Measurements from ENCODE around the gene PLXNA1. TPM values are rescaled to one million over a fixed set of nuclear protein-coding genes. Genes with fewer than 3 reads are reported as not detected.

The PLXNA1 gene
- total RNA-seq, 3 donors from 2014 or later = 21.3 to 32.2 (median 25.9) TPM

DNA sequence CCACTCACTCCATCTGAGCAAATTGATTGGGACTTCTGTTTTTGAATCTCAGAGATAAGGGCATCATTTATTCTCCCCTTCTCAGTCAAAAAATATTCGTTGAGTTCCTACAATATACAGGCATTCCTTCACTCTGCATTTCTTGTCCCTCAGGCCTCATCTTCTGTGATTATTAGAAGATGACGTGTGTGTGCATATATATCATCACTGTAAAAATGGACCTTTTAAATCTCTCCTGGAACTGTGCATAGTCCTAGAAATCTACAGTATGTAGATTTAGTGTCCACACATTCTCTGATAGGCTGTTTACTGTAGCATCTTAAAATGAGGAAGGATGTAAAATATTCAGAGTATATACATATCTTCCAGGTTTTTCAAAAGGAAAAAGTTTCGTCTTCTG lies 43.2 kb upstream of the PLXNA1 start:
- no peak overlapping the region for H3K4me3 ChIP-seq
- H3K9me3 ChIP-seq = no peaks in the 10 kb centered on the region
- H3K27me3 ChIP-seq = no peaks in the 10 kb centered on the region
- DNase-seq (ENCODE audit: low spot score in 2 of 2) = no peak
- TF ChIP-seq, protein P1, sequence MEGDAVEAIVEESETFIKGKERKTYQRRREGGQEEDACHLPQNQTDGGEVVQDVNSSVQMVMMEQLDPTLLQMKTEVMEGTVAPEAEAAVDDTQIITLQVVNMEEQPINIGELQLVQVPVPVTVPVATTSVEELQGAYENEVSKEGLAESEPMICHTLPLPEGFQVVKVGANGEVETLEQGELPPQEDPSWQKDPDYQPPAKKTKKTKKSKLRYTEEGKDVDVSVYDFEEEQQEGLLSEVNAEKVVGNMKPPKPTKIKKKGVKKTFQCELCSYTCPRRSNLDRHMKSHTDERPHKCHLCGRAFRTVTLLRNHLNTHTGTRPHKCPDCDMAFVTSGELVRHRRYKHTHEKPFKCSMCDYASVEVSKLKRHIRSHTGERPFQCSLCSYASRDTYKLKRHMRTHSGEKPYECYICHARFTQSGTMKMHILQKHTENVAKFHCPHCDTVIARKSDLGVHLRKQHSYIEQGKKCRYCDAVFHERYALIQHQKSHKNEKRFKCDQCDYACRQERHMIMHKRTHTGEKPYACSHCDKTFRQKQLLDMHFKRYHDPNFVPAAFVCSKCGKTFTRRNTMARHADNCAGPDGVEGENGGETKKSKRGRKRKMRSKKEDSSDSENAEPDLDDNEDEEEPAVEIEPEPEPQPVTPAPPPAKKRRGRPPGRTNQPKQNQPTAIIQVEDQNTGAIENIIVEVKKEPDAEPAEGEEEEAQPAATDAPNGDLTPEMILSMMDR (IDR thresholded peaks at IDR 0.05) = no peak
- TF ChIP-seq POLR2A (IDR thresholded peaks at IDR 0.05) = no peak
- TF ChIP-seq POLR2AphosphoS5 (IDR thresholded peaks at IDR 0.05) = no peak
- no peak overlapping the region for H3K27ac ChIP-seq
- intact Hi-C loops (cut with DNase I; ENCODE audit: low total_unique reads) = no loop called here
- H3K4me1 ChIP-seq = no peaks in the 10 kb centered on the region
- H3K36me3 ChIP-seq = no peaks in the 10 kb centered on the region

DNA sequence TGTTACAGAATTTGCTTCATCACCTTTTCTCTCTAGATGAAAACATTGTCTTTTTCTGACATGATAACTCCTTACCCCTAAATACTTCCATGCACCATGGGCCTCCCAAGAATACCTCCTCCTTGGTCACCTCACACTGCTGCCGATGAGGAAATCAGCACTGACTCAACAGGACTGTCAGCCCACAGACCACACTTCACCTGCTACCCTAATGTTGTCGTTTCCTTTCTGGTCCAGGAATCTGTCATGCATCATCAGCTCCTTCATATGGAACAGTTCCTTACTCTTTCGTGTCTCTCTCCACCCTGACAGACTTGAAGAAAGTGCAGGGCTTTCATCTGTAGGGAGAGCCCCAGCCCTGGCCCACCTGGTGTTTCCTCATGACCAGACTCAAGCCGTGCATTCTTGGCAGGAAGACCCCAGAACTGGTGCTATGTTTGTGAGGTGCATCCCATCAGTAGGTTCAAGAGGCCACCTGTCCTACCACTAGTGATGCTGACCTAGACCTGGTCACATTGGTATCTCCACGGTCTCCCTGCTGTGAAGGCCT lies 41.1 kb upstream of the PLXNA1 start:
- Histone ChIP-seq H3K27me3 (no peaks in the 10 kb centered on the region), H3K9me3 (no peaks in the 10 kb centered on the region), H3K27ac (no peak overlapping the region), H3K4me3 (no peak overlapping the region), H3K36me3 (no peaks in the 10 kb centered on the region), H3K4me1 (no peaks in the 10 kb centered on the region)
- intact Hi-C loops (cut with DNase I; ENCODE audit: low total_unique reads) = no loop called here
- DNase-seq (ENCODE audit: low spot score in 2 of 2) = no peak
- TF ChIP-seq POLR2AphosphoS5 (IDR thresholded peaks at IDR 0.05) (no peak), POLR2A (IDR thresholded peaks at IDR 0.05) (no peak)
- TF ChIP-seq, protein P1 (IDR thresholded peaks at IDR 0.05) = no peak

DNA sequence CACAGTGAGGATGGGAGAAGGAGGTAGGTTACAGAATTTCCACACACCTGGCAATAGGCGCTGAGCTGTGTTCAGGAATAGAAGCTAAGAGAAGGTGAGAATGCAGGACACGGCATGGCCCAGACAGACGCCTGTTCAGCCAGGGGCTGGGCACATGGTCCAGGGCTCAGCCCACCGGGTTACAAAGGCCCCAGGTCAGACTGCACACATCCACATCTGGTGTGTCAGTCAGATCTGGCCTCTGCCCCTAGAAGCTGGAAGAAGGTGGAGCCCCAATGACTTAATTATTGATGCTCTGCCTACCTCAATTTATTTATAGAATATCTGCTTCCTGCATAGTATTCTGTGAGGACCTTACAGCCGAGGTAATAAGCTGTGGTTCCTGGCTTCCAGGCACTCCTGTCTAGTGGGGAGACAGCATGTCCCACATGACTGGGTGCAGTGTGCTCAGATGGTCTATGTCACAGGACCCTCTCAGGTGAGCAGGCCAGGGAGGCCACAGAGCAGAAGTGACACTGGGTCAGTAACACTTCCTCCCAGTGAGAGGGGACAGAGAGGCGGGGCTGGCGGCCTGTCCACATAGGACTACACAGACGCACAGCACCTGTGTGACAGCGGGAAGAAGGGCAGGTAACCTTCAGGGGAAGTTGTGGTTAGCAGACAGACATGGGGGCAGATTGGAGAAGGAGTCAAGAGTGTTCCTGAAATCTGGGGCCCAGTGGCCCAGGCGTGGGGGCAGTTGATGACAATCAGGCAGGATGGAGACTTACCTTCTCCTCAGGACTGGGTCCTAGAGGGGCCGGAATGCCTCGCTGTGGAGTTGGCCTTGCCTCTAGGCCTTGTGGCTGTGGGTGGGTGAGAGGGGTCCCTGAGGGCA lies 38.6 kb upstream of the PLXNA1 start:
- intact Hi-C loops (cut with DNase I; ENCODE audit: low total_unique reads) = no loop called here
- Histone ChIP-seq H3K27me3 (no peaks in the 10 kb centered on the region), H3K4me3 (no peak overlapping the region), H3K9me3 (no peaks in the 10 kb centered on the region), H3K4me1 (no peaks in the 10 kb centered on the region), H3K27ac (no peak overlapping the region), H3K36me3 (no peaks in the 10 kb centered on the region)
- no peak for DNase-seq (ENCODE audit: low spot score in 2 of 2)
- no peak for TF ChIP-seq POLR2A (IDR thresholded peaks at IDR 0.05)
- no peak for TF ChIP-seq POLR2AphosphoS5 (IDR thresholded peaks at IDR 0.05)
- TF ChIP-seq, protein P1 (IDR thresholded peaks at IDR 0.05) = no peak

- Histone ChIP-seq H3K4me1 (no peaks in the 10 kb centered on the region), H3K27me3 (no peaks in the 10 kb centered on the region), H3K9me3 (no peaks in the 10 kb centered on the region), H3K4me3 (no peak overlapping the region), H3K27ac (no peak overlapping the region), H3K36me3 (no peaks in the 10 kb centered on the region)
- TF ChIP-seq, protein P1 (IDR thresholded peaks at IDR 0.05) = no peak
- TF ChIP-seq POLR2AphosphoS5 (IDR thresholded peaks at IDR 0.05) (no peak), POLR2A (IDR thresholded peaks at IDR 0.05) (no peak)
- intact Hi-C loops (cut with DNase I; ENCODE audit: low total_unique reads) = no loop called here
- no peak for DNase-seq (ENCODE audit: low spot score in 2 of 2)
Observed at GRCh38 chr3:126945171-126945721, 37.7 kb upstream of the PLXNA1 start.

DNA sequence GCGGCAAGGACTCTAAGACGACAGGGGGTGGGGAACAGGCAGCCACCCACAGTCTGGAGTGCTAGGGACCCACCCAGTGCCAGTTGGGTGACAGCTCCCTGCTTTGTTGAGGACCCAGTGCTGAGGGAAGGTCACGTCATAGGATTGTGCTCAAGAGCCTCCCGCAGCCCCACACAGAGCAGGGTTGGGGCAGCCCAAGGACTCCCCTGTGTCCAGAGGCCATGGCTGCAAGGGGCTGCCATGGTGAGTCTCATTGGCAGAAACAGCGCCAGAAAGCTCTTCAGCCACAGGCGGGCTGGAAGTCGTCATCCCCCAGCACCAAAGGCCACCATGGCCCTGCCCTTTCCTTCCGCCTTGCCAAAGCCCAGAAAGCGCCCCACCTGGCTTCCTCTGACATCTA lies 37.0 kb upstream of the PLXNA1 start:
- DNase-seq (ENCODE audit: low spot score in 2 of 2) = no peak
- no peaks in the 10 kb centered on the region for H3K27me3 ChIP-seq
- no peak overlapping the region for H3K27ac ChIP-seq
- no peaks in the 10 kb centered on the region for H3K36me3 ChIP-seq
- intact Hi-C loops (cut with DNase I; ENCODE audit: low total_unique reads) = no loop called here
- H3K4me1 ChIP-seq = no peaks in the 10 kb centered on the region
- H3K4me3 ChIP-seq = no peak overlapping the region
- no peak for TF ChIP-seq POLR2A (IDR thresholded peaks at IDR 0.05)
- TF ChIP-seq POLR2AphosphoS5 (IDR thresholded peaks at IDR 0.05) = no peak
- TF ChIP-seq, protein P1 (IDR thresholded peaks at IDR 0.05) = no peak
- H3K9me3 ChIP-seq = no peaks in the 10 kb centered on the region
